K562 (cell line): ENCODE data around the gene SLC25A45. TPM values are rescaled to one million over a fixed set of nuclear protein-coding genes. Genes with fewer than 3 reads are reported as not detected.
A peak's percentile ranks its signal among the peaks of the same experiment; 100 is the strongest.

ENCODE experiments used
- CTCF ChIP-seq, 3 experiments: IDR thresholded peaks in 2 of 3; conservative IDR thresholded peaks in 1 of 3; 2 replicates each; pipeline ENCODE4 v1.5.1; 2011 to 2012; ENCODE audit warnings: low read length in 3 of 3, mild to moderate bottlenecking in 3 of 3, control low read depth in 2 of 3, improper control_type of control experiment in 1 of 3, inconsistent platforms in 1 of 3, low read depth in 1 of 3, mixed read lengths in 1 of 3, moderate library complexity in 1 of 3; ENCODE audit not compliant: insufficient read depth in 2 of 3
- EZH2 ChIP-seq: IDR thresholded peaks from 2 replicates; pipeline ENCODE4 v1.6.1; 2012; ENCODE audit warnings: low read depth, mild to moderate bottlenecking, inconsistent platforms, low read length, borderline replicate concordance
- NFATC3 ChIP-seq: fragments of 450-650 bp; IDR thresholded peaks from 2 replicates; pipeline ENCODE4 v1.6.1; 2017; ENCODE audit warnings: mild to moderate bottlenecking
- NFRKB ChIP-seq: fragments of 450-650 bp; IDR thresholded peaks from 2 replicates; pipeline ENCODE4 v1.6.1; 2016; ENCODE audit warnings: low read depth
- PHTF2 ChIP-seq: fragments of 250-450 bp; sonication (Bioruptor Pico); IDR thresholded peaks from 2 replicates; pipeline ENCODE4 v1.5.0; 2021; ENCODE audit warnings: mild to moderate bottlenecking
- PRPF4 ChIP-seq: fragments of 200-400 bp; formaldehyde crosslinking; IDR thresholded peaks from one replicate; pipeline ENCODE4 v1.6.1; 2017; ENCODE audit warnings: low read length, low read depth, mild to moderate bottlenecking; ENCODE audit not compliant: insufficient read depth, poor library complexity, severe bottlenecking
- RBM17 ChIP-seq: fragments of 200-400 bp; formaldehyde crosslinking; IDR thresholded peaks from 2 replicates; pipeline ENCODE4 v1.6.1; 2017; ENCODE audit warnings: low read depth, mild to moderate bottlenecking, low read length, borderline replicate concordance
- RERE ChIP-seq: sonication (generic); formaldehyde crosslinking; IDR thresholded peaks from 2 replicates; pipeline ENCODE4 v1.8.0; 2023; ENCODE audit warnings: missing genetic modification reagents, mild to moderate bottlenecking, borderline replicate concordance
- ZNF124 ChIP-seq: sonication (generic); formaldehyde crosslinking; IDR thresholded peaks from 2 replicates; pipeline ENCODE4 v1.8.1; 2022; ENCODE audit warnings: missing genetic modification reagents
- ZNF707 ChIP-seq: fragments of 250-450 bp; sonication (Bioruptor Pico); conservative IDR thresholded peaks from 2 replicates; pipeline ENCODE4 v1.8.0; 2022; ENCODE audit warnings: inconsistent platforms, mild to moderate bottlenecking, moderate library complexity
- polyA plus RNA-seq, 8 experiments: library from polyadenylated mRNA; depleted of rRNA in 4 of 8; stranded (reverse) in 5 of 8; unstranded in 3 of 8; fragments of >200 nt; fragmentation: Nextera tagmentation in 2 of 8; fragmentation: Illumina TruSeq in 1 of 8; extraction: Ambion mirVana in 2 of 8; extraction: Trizol in 1 of 8; gene quantifications; 2 replicates each; pipeline versions ENCODE4 v1.2.1 to v1.2.3, GENCODE V29; 2011 to 2014; ENCODE audit warnings: inconsistent platforms in 1 of 8, missing spikeins in 1 of 8
- total RNA-seq, 7 experiments: library from RNA; depleted of rRNA in 6 of 7; stranded (reverse); fragments of >200 nt in 6 of 7; fragmentation: Illumina TruSeq in 2 of 7; extraction: Trizol in 2 of 7; gene quantifications; 2 replicates each; pipeline versions ENCODE4 v1.2.1 to v1.2.3, GENCODE V29; 2011 to 2021; ENCODE audit warnings: low replicate concordance in 1 of 7
- TF ChIP-seq, protein P1 (sequence below): fragments of 450-650 bp; IDR thresholded peaks from 2 replicates; pipeline ENCODE4 v1.6.1; 2016; ENCODE audit warnings: antibody characterized with exemption
- TF ChIP-seq, protein P2 (sequence below): fragments of 250-450 bp; sonication (Bioruptor Pico); IDR thresholded peaks from 2 replicates; pipeline ENCODE4 v1.8.0; 2021; ENCODE audit warnings: borderline replicate concordance, mild to moderate bottlenecking, moderate library complexity; ENCODE audit not compliant: poor library complexity, severe bottlenecking

Gene SLC25A45
- total and polyA plus RNA-seq, 9 of the 15 experiments (the other 6 are each of a cell fraction or from before 2014, with no cell fraction given) = 0.15 to 2.3 (median 0.68) TPM

DNA sequence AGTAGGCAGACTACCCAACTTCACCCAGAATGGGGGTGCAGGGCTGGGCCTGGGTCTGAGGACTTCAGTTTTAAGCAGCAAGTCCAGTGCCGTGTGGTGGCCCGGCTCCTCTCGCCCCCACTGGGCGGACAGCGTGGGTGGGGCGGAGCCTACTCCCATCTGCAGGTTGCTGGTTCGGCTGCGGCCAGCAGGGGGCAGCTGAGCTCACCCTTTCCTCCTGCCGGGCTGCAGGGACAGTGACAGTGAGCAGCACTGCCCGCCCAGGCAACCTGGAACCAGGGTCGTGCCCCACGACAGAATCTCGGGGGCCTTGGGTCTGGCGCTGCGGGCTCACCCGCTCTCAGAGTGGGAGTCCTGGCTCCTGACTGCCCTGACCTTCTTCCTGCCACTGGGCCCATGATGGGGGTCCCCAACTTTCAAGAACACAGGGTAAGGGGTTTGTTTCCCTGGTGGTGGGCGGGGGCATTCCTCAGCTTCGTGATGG is 33.9 kb upstream of the SLC25A45 start (continued):
- TF ChIP-seq PRPF4 (no peak), RBM17 (no peak), CTCF (IDR thresholded peaks at IDR 0.05 in 2 of 3, conservative IDR thresholded peaks at IDR 0.05 in 1 of 3; ENCODE audit: insufficient read depth in 2 of 3, low read depth in 1 of 3, low read length in 3 of 3) (peak; percentile 96 to 97 (median 96)), NFRKB (no peak), ZNF707 (CRISPR knock-in tag) (0 out of 2 replicates have a peak, but pooled peaks have one; percentile 37), NFATC3 (no peak), ZNF124 (CRISPR knock-in tag) (no peak), EZH2 (no peak), RERE (CRISPR knock-in tag) (no peak), PHTF2 (CRISPR knock-in tag) (no peak)
- TF ChIP-seq, protein P1, sequence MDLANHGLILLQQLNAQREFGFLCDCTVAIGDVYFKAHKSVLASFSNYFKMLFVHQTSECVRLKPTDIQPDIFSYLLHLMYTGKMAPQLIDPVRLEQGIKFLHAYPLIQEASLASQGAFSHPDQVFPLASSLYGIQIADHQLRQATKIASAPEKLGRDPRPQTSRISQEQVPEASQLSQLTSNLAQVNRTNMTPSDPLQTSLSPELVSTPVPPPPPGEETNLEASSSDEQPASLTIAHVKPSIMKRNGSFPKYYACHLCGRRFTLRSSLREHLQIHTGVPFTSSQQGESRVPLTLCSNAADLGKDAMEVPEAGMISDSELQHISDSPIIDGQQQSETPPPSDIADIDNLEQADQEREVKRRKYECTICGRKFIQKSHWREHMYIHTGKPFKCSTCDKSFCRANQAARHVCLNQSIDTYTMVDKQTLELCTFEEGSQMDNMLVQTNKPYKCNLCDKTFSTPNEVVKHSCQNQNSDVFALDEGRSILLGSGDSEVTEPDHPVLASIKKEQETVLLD = peak; percentile 57
- TF ChIP-seq, protein P2, sequence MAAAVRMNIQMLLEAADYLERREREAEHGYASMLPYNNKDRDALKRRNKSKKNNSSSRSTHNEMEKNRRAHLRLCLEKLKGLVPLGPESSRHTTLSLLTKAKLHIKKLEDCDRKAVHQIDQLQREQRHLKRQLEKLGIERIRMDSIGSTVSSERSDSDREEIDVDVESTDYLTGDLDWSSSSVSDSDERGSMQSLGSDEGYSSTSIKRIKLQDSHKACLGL = no peak
